ENCODE results near the gene DIPK1B.

DIPK1B gene

DNA sequence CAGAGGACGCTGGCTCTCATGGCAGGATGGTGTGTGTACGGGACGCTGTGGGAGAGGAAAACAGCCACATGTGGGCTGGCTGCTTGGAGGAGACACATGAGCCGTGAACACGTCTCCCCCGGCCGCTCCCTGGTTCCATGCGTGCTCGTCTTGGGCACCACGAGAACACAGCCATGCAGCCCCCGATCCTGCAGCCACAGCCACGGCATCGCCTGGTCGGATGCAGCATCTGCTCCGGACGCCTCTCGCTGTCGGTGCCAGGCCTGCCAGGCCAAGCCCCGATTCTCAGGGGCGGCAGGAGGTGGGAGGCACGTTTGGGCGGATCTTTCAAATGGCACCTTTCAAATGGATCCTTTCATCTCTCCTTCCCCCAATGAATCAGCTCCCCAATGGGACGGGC lies 27.1 kb downstream of the DIPK1B start:
- no peak for DNase-seq

DNA sequence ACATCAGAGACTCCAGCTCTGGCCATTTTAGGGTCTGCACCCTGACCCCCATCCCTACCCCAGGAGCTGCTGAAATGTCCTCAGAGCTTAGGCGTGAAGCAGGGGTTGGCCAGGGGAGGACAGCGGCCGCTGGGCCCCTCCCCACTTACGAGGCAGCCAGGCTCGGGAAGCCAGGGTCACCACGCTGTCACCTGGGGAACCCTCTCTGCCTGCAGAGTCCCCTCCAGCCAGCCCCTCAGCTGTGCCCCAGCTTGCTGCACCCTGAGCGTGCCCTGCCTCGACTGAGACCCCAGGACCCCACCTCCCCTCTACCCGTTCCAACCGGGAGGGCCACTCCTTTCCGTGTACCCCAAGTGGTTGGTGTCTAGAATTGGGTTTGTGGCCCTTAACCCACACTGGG lies 27.7 kb downstream of the DIPK1B start:
- no peak for DNase-seq

DNA sequence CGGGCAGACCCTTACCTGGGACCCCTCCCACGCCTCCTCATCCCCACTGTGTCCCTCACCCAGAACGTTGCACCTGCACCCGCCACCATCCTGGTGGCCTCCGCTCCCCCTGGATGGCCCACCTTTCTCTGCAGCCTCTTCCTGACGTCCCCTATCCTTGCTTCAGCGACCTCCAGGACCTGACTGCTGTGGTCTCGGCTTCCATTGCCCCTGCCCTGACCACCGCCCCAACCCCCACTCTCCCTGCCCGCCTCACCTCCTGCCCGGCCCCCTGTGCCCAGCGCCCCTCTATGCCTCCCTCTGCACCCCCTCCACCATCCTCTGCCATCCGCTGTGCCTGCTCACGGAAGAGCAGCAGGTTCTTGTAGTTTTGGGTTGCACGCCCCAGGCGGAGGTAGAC lies 28.1 kb downstream of the DIPK1B start:
- no peak for DNase-seq

DNA sequence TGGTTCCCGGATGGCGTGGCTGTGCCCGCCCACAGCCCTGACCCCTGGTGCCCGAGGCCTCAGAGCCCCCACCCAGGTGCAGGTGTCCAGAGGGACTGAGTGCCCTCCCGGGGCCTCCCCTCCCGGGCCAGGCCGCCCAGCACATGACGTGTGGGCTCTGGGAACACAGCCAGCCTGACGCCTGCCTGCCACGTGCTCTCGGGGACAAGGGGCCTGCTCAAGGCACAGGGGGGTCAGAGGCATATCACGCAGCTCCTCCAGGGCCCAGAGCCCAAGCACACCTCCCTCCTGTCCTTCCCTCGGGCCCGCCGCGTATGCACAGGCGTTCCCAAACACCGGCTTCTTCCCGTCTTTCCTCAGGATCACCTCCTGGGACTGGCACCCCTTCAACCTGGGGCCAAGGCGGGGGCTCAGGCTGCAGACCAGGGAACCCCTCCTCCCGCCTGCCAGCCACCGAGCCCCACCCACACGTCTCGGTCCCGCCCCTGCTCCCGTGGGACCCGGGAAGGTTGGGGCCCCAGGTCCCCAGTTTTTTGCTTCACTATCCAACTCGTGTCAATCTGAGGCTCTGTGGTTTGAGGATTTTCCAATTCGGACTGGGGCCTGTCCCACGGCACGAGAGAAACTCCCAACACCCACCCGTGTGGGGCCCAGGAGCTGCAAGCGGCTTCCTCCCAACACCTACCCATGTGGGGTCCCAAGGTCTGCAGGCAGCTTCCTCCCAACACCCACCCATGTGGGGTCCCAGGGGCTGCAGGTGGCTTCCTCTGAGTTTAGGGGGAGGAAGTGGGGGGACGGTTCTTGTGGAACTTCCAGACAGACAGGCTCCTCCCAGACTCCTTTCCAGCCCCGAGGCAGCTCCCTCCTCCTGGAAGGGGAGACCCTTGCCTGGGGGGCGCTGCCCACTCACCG lies 28.9 kb downstream of the DIPK1B start:
- DNase-seq: no peak

DNA sequence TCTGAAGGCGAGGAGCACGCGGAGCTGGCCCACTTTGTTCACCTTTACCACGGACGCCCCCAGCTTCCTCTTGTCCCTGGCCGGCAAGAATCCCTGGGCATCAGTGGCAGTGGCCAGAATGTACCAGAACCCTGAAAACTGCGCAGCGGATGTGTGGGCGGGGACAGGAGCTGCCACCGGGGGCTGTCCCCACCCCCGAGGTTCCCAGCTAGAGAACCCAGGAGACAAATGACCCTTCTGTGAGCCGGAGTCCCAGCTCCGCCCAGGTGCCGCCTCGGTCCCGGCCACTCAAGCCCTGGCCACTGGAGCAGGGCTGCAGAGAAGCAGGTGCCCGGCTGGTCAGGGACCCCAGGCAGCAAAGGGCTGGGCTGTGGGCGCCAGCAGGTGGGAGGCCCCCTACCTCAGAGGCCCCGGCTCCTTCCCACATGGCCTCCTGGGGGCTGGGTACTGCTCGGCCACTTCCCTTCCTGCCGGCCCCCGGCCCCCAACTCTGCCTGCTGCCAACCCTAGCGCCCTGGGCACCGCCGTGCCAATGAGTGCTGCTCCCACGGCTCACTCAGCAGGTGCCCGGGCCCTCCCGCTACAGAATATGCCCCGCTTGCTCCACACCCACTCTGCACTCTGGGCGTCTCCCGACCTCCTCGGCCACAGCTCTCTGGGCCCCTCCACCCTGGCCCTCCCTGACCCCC lies 29.7 kb downstream of the DIPK1B start:
- peak; percentile 27 to 65 (median 47) for DNase-seq

DNA sequence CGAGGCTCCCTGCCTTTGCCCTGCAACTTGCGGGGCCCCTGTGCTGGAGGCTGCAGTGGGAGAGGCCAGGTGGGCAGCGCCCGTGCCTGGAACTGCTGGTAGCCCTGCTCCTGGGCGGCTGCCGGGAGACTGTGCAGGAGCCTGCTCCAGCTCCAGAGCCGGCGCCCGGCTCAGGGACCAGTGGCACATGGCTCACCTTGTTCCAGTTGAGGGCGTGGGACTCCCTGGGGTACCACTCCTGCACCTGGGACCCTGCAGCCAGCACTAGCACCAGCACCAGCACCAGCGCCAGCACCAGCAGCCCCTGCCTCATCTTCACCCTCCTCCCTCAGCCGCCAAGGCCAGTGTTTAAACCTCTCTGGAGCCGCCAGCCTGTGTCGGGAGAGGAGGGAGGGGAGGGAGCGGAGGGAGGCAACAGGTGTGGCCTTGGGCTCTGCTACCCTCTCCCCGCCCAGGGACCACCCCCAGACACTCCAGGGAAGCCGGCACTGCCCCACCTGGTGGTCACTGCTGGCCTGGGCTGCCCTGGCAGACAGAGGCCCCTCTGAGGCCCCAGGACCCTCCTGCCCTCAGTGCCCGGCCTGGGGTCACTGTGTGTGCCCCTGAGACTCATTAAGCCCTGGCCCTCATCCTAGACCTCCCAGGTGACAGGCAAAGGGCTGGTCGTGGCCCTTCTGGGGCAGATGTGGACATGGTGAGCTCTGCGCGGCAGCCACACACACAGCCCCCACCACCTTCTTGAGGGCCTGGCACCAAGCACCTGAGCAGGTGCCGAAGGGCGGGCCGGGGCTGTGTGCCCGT lies 30.4 kb downstream of the DIPK1B start, which contains the start of gene LCN10:
Gene LCN10 (minus strand): TSS at position 350 of the 801 bp plus-strand sequence. CDS start 37 bp downstream, at position 313.
- DNase-seq: no peak

DNA sequence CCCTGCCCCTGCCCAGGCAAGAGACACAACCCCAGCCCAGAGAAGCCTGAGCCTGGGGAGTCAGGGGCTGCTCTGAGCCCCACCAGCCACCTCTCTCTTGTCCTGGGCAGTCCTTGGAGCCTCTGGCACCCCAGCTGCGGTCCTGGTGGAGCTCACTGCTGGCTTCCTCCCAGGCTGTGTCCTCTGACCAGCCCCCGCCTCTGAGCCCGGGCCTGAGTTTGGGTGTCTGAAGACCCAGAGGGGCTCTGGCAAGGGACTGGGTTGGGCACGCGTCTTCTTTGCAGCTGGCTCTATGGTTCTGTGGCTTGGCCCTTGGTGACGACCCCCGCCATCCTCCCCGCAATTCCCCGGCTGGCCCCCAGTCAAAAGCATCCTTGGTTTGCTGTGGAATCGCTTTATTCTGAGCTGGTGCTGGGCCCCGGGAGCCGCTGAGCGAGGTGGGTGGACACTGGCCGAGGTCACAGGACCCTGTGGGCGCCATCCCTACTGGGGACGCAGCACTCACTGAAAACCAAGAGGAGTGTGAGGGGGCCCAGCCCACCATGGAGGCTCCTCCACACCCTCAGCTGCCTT lies 31.4 kb downstream of the DIPK1B start:
- no peak for DNase-seq

DNA sequence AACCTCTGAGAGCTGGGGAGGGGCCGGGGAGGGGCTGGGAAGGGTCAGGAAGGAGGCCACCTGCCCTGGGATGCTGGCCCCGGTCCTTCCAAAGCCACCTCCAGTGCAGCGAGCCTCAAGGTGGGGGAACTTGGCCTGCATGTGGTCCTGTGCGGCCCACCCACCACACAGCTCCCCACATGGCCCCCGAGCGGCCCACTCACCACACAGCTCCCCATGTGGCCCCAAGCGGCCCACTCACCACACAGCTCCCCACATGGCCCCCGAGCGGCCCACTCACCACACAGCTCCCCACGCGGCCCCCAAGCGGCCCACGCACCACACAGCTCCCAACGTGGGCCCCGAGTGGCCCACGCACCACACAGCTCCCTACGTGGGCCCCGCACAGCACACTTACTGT lies 32.4 kb downstream of the DIPK1B start:
- DNase-seq: no peak

DNA sequence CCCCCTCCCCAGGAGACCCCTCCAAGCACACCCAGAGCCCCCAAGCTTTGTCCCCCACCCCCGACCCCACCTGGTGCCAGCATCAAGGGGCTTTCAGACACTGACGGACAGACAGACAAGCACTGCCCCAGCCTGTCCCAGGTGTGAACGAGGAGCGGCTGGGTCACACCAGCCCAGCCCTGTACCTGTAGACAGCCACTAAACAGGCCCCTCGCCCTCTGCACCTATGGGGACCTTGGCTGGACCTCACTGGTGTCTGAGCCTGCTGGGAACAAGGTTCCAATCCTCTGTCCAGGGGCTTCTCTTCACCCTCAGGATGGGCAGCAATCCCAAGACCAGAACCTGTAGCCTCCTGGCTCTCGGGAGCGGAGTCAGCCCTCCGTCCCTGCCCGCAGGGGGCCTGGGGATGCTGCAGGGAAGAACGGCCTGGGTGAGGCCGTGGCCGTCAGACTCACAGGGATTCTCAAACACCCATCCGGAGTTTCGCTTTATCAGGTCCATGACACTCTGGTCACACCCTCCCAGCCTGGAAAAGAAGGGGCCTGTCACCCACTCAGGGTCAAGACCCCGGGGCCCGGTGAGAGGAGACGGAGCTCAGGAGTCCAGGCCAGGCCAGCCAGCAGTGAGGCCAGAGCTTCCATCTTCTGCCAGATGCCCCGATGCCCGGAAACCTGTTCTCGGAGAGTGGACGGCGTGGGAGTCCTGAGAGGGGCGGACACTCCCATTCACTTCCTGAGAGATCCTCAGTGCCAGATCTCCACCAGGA lies 33.2 kb downstream of the DIPK1B start:
- DNase-seq: no peak

DNA sequence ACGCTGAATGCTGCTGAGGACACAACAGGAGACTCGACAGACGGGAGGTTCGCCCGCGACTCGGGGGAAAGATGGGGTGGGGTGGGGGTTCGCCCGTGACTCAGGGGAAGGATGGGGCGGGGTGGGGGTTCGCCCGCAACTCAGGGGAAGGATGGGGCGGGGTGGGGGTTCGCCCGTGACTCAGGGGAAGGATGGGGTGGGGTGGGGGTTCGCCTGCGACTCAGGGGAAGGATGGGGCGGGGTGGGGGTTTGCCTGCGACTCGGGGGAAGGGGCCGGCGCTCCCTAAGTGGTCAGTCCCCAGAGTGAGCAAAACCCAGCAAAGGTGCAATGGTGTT lies 33.8 kb downstream of the DIPK1B start:
- DNase-seq: no peak

DNA sequence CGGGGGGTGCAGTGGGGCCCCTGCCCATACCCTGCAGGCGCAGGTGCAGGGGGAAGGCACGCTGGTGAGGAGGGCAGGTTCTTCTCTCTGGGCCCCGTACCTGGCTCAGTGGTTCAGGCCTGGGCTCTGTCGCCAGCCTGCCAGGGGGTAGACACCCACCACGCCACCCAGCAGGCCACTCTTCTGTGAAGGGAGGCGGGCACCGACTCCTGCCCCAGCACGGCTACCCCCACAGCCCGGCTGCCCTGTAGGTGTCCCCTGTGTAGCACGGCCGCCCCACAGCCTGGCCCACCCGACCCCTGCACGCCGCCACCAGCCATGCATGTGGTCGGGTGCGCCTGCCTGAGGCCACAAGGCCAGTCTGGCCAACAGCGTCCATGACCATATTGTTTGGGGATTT lies 34.2 kb downstream of the DIPK1B start:
- no peak for DNase-seq

DNA sequence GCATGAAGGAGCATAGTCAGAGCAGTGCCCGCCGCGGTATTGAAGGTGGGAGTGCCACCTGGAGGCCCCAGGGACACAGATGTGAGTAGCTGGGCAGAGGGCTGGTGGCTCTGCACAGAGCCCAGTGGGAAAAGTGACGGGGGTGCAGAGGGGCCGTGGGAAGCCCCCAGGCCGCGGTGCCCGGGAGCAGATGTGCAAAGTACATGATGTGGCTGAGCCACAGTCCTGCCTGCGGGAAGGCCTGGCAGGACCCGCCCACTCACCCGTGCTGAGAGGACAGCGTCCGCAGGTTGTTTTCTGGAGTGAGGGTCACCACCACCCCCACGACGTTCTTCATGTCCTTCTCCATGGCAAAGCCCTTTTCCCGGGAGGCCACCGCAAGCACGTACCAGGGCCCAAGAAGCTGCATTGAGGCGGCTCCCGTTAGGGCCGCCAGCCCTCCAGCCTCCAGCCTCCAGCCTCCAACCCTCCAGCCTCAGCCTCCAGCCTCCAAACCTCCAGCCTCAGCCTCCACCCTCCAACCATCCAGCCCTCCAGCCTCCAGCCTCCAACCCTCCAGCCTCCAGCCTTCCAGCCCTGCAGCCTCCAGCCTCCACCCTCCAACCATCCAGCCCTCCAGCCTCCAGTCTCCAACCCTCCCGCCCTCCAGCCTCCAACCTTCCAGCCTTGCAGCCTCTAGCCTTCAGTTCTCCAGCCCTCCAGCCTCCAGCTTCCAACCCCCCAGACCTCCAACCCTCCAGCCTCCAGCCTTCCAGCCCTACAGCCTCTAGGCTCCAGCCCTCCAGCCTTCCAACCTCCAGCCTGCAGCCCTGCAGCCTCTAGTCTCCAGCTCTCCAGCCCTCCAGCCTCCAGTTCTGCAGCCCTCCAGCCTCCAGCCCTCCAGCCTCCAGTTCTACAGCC lies 35.0 kb downstream of the DIPK1B start:
- DNase-seq: no peak

DNA sequence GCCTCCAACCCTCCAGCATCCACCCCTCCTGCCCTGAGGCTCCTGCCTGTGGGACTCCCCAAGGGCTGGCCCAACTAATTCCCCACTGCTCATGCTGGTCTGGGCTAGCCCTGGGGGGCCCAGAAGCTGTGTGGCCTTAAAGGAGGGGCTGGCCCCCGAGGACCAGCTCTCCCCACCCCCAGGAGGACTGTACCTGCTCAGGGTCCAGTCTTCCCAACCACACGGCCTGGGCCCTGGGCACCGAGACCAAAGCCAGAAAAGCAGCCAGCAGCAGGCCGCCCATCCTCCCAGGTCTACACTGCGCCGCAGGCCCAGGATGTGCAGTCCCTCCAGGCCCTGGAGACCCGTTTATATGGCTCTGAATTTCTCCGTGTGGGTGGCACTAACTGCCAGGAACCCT lies 35.8 kb downstream of the DIPK1B start, which contains the start of gene LCN6:
Gene LCN6 (minus strand): TSS at position 325 of the 400 bp plus-strand sequence. CDS start 42 bp downstream, at position 283.
- no peak for DNase-seq

DNA sequence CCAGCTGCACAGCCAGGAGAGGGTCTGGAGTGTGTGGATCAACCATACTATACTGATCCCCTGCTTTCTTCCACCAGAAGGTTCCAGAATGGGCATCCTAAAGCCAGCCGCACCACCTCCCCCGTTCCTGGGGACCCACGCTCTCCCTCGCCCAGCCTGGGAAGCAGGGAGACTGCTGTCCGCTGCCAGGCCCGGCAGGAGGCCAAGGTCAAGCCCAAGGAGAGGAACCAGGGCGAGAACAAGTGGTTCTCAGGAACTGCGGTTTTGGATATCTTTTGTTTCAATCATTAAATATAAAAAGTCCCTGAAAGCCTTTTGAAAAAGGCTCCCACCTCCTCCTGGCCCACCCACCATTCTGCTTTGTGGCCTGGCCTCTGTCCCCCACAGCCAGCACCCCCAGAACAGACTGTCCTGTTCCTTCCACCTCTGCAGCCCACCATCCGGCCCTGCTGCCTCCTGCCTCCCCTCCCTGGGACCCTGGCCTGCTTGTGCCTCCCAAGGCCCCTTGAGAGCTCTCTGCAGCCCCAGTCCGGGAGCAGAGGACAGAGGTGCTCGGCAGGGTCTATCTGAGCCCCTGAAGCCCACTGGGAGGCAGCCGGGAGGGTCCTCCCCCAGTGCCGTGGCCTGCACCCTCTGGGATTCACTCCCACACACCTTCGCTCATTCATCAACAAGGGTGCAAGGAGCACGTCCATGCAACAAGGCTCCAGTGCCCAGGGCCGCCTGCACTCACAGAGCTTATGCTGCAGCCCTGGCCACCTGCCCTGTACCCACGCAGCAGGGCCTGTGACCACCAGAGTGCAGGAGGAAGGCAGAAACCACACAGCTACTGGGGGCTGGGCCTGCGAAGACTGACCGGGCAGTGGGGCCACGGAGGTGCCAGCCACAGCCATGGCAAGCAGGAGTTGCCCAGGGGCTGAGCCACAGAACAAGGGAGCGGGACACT lies 36.6 kb downstream of the DIPK1B start:
- DNase-seq: no peak

DNA sequence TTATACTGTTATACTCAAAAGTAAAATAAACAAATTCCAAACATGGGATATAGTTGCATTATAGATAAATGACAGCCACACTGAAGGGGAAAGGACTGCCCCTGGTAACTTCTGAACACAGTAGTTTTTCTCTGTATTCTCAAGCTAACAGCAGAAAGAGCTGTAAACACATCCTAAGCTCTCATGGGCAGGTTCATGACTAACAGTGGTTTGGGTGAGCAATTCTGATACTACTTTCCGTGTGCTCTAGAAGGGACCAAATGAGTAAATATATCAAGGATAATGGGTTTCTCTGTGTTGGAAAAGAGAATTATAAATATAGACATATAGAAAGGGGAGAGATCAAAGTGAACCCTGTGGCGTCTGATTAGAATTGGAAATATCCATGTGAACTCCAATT lies 38.2 kb downstream of the DIPK1B start:
- no peak for DNase-seq

DNA sequence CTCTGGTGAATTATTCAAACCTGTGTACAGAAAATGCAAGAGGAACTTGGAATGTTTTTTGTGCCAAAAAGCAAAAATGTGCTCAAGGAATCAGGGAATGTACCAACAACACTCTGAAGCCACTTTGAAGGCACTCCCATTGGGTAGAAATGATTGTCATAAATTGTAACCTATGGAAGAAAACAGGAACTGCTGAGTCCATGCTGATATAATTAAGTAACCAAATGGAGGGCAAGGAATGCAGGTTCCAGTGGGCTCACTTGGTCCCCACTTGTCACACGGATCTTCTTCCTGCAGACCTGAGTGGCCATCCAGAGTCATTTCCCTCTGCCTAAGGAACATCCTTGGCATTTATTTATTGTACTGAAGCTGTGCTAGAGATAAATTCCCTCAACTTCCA lies 38.9 kb downstream of the DIPK1B start:
- no peak for DNase-seq

DNA sequence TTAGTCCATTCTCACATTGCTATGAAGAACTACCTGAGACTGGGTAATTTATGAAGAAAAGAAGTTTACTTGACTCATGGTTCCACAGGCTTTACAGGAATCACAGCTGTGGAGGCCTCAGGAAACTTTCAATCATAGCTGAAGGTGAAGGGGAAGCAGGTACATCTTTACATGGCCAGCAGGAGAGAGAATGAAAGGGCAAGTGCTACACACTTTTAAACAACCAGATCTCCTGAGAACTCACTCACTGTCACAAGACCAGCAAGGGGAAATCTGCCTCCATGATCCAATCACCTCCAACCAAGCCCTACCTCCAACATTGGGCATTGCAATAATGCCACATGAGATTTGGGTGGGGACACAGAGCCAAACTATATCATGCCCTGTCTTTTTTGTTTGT lies 39.4 kb downstream of the DIPK1B start:
- DNase-seq: no peak

DNA sequence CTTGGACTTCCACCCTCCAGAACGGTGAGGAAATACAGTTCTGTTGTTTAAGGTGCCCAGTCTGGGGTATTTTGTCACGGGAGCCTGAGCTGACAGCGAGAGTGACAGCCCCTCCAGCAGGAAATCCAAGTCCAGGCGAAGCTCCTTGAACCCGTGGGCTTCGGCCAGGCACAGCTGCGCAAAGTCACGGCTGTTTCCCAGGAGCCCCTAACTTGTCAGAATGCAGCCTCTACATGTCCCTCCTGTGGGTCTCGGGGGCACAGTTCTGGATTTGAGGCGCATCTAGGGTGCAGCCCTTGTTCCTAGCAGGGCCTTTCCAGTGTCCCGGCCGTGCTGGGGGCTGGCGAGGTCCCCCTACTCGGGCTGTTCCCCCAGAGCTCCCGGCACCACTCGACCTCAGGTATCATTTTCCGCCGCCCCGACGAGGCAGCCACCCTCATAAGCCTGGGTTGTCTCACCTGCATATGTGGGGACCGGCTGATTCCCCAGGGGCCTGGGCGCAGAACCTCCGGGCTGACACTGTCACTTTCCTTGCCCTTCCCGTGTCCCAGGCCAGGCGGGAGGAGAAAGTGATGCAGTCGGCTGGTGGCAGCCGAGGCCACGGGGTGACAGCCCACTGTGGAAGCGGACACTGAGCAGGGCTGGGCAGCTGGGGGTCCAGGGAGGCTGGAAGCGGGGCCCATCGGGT lies 41.1 kb downstream of the DIPK1B start:
- no peak for DNase-seq

DNA sequence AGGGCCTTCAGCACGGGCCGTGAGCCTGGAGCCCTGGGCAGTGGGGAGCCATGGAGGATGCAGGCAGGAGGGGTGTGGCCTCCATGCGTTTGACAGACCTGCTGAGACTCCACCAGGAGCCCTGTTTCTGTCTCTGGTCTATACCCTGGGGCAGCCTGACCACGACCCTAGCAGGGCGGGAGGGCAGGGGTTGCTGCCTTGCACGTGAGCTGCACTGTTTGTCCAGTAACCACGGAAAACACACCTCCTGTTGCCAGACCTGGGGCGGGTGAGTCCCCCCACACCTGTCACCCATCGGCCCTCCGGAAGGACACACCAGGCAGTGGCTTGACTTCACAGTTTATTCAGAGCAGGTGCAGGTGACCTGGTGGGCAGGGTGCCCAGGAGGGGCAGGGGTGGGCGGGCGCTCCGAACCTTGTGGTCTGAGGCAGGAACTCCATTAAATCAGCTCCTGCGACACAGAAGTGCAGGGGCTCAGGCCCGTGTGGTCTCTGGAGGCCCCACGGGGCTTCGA lies 41.7 kb downstream of the DIPK1B start:
- no peak for DNase-seq
